SK-N-SH (cell line): Measurements from ENCODE around the gene GEMIN7. TPM values are rescaled to one million over a fixed set of nuclear protein-coding genes. Genes with fewer than 3 reads are reported as not detected.

ENCODE experiments used
- CTCF ChIA-PET: fragments of 300-600, 350-600 bp; formaldehyde crosslinking; extraction: SDS; loops from one replicate; lab custom pipeline; 2021; lab: Yijun Ruan, JAX
- POLR2A ChIA-PET: fragments of 350-600 bp; sonication (Branson Sonifier 250); formaldehyde crosslinking; extraction: SDS; loops from one replicate; lab custom pipeline; 2020; ENCODE audit warnings: antibody characterized with exemption, inconsistent platforms; lab: Yijun Ruan, JAX
- DNase-seq: peaks from one replicate; pipeline ENCODE4 v3.0.0; 2012
- H2AFZ ChIP-seq: fragments of 200-600 bp; sonication (generic); 2 replicates; pipeline ENCODE4 v1.8.1; 2016; ENCODE audit warnings: antibody characterized with exemption, mild to moderate bottlenecking, low read depth
- H3F3A ChIP-seq: fragments of 200-600 bp; sonication (generic); replicated peaks from 2 replicates; pipeline ENCODE3; 2016; ENCODE audit warnings: antibody characterized with exemption, mild to moderate bottlenecking; ENCODE audit not compliant: insufficient read depth
- H3K27ac ChIP-seq, 2 experiments: fragments of 200-500 bp in 1 of 2; fragments of 200-600 bp in 1 of 2; sonication (Bioruptor generic) in 1 of 2; sonication (generic), shearing (Covaris generic) in 1 of 2; 2 replicates each; pipeline versions ENCODE4 v1.5.1 to v1.6.1; 2014 to 2016; ENCODE audit warnings: low read depth in 2 of 2, inconsistent platforms in 1 of 2, low read length in 1 of 2, mild to moderate bottlenecking in 1 of 2, mixed read lengths in 1 of 2
- H3K27me3 ChIP-seq: fragments of 200-600 bp; sonication (generic), shearing (Covaris generic); 2 replicates; pipeline ENCODE4 v1.6.1; 2016; ENCODE audit warnings: mixed run types; ENCODE audit not compliant: insufficient read depth
- H3K36me3 ChIP-seq, 2 experiments: fragments of 200-500 bp in 1 of 2; fragments of 200-600 bp in 1 of 2; sonication (Bioruptor generic) in 1 of 2; sonication (generic) in 1 of 2; replicated peaks in 1 of 2; 2 replicates each; pipeline versions ENCODE3 to v1.5.1; 2014 to 2016; ENCODE audit warnings: low read length in 1 of 2, mild to moderate bottlenecking in 1 of 2; ENCODE audit not compliant: insufficient read depth in 2 of 2, control insufficient read depth in 1 of 2
- H3K4me1 ChIP-seq, 2 experiments: fragments of 200-500 bp in 1 of 2; fragments of 200-600 bp in 1 of 2; sonication (Bioruptor generic) in 1 of 2; sonication (generic), shearing (Covaris generic) in 1 of 2; 2 replicates each; pipeline versions ENCODE4 v1.5.1 to v1.6.1; 2014 to 2016; ENCODE audit warnings: low read depth in 1 of 2, low read length in 1 of 2, mixed run types in 1 of 2; ENCODE audit not compliant: insufficient read depth in 2 of 2, control insufficient read depth in 1 of 2
- H3K4me2 ChIP-seq: fragments of 200-600 bp; sonication (generic), shearing (Covaris generic); 2 replicates; pipeline ENCODE4 v1.6.1; 2017; ENCODE audit warnings: mixed run types
- H3K4me3 ChIP-seq, 2 experiments: fragments of 200-500 bp in 1 of 2; fragments of 200-600 bp in 1 of 2; sonication (Bioruptor generic) in 1 of 2; sonication (generic), shearing (Covaris generic) in 1 of 2; 2 replicates each; pipeline versions ENCODE4 v1.5.1 to v1.8.1; 2014 to 2016; ENCODE audit warnings: low read depth in 2 of 2, inconsistent platforms in 1 of 2, low read length in 1 of 2, mild to moderate bottlenecking in 1 of 2, mixed read lengths in 1 of 2, moderate library complexity in 1 of 2
- H3K79me2 ChIP-seq: fragments of 200-600 bp; sonication (generic); 2 replicates; pipeline ENCODE4 v1.8.1; 2017; ENCODE audit warnings: mild to moderate bottlenecking; ENCODE audit not compliant: insufficient read depth
- H3K9ac ChIP-seq: fragments of 200-600 bp; sonication (generic); 2 replicates; pipeline ENCODE4 v1.6.1; 2017; ENCODE audit warnings: mixed run types
- H3K9me2 ChIP-seq: fragments of 200-600 bp; sonication (generic); 2 replicates; pipeline ENCODE4 v1.6.1; 2017; ENCODE audit warnings: mixed run types
- H3K9me3 ChIP-seq: fragments of 200-600 bp; sonication (generic); 2 replicates; pipeline ENCODE4 v1.6.1; 2017; ENCODE audit warnings: mixed run types, mild to moderate bottlenecking, moderate library complexity
- H4K20me1 ChIP-seq: fragments of 200-600 bp; sonication (generic); 2 replicates; pipeline ENCODE4 v1.6.1; 2017; ENCODE audit warnings: mild to moderate bottlenecking, mixed run types; ENCODE audit not compliant: insufficient read depth
- EP300 ChIP-seq, 2 experiments: IDR thresholded peaks; 2 replicates each; pipeline versions ENCODE4 v1.4.0 to v1.6.1; 2012; ENCODE audit warnings: borderline replicate concordance in 1 of 2, low read depth in 1 of 2, low read length in 1 of 2
- FOSL2 ChIP-seq: IDR thresholded peaks from 2 replicates; pipeline ENCODE4 v1.4.0; 2012; ENCODE audit warnings: low read depth, mild to moderate bottlenecking, moderate library complexity, borderline replicate concordance
- GABPA ChIP-seq: IDR thresholded peaks from 2 replicates; pipeline ENCODE4 v1.4.0; 2012; ENCODE audit warnings: low read depth, mild to moderate bottlenecking
- GATA2 ChIP-seq: sonication (generic); formaldehyde crosslinking; IDR thresholded peaks from 2 replicates; pipeline ENCODE4 v1.5.0; 2020; ENCODE audit warnings: mild to moderate bottlenecking, missing genetic modification reagents
- MXI1 ChIP-seq: IDR thresholded peaks from 2 replicates; pipeline ENCODE4 v1.6.1; 2012; ENCODE audit warnings: mild to moderate bottlenecking, low read depth, low read length, improper control_type of control experiment
- NRF1 ChIP-seq: IDR thresholded peaks from 2 replicates; pipeline ENCODE4 v1.6.1; 2012; ENCODE audit warnings: low read depth, mild to moderate bottlenecking, low read length
- RFX5 ChIP-seq: IDR thresholded peaks from 2 replicates; pipeline ENCODE4 v1.6.1; 2012; ENCODE audit warnings: mild to moderate bottlenecking, improper control_type of control experiment, low read length
- SIN3A ChIP-seq: IDR thresholded peaks from 2 replicates; pipeline ENCODE4 v1.6.1; 2012; ENCODE audit warnings: low read depth, mild to moderate bottlenecking, low read length, moderate library complexity, borderline replicate concordance
- TAF1 ChIP-seq: IDR thresholded peaks from 2 replicates; pipeline ENCODE4 v1.6.1; 2012; ENCODE audit warnings: low read depth, mild to moderate bottlenecking, low read length, moderate library complexity, borderline replicate concordance
- TEAD4 ChIP-seq: IDR thresholded peaks from 2 replicates; pipeline ENCODE4 v1.4.0; 2012; ENCODE audit warnings: mild to moderate bottlenecking, borderline replicate concordance; ENCODE audit not compliant: insufficient read depth
- WGBS: methylation state at CpG from one replicate; pipeline ENCODE4 v1.1.6; 2017; ENCODE audit warnings: low lambda C conversion rate; 5-methylcytosine and 5-hydroxymethylcytosine counted together
- polyA plus RNA-seq, 3 experiments: library from polyadenylated mRNA; depleted of rRNA; stranded (reverse); fragments of >200 nt; gene quantifications; 2 replicates each; pipeline ENCODE4 v1.2.3, GENCODE V29; 2012
- TF ChIP-seq, protein P1 (sequence below): fragments of 150-350 bp; IDR thresholded peaks from 2 replicates; pipeline ENCODE4 v1.6.1; 2016; ENCODE audit warnings: mild to moderate bottlenecking, low read depth, low read length
- TF ChIP-seq, protein P2 (sequence below): IDR thresholded peaks from 2 replicates; pipeline ENCODE4 v1.4.0; 2012; ENCODE audit warnings: low read depth
- TF ChIP-seq, protein P3 (sequence below): IDR thresholded peaks from 2 replicates; pipeline ENCODE4 v1.6.1; 2012; ENCODE audit warnings: mild to moderate bottlenecking, low read depth, low read length, moderate library complexity
- TF ChIP-seq, protein P4 (sequence below): fragments of 150-350 bp; IDR thresholded peaks from 2 replicates; pipeline ENCODE4 v1.6.1; 2017; ENCODE audit warnings: antibody characterized with exemption, low read length, low read depth, borderline replicate concordance
- TF ChIP-seq, protein P5 (sequence below): IDR thresholded peaks from 2 replicates; pipeline ENCODE4; 2012

The GEMIN7 gene
- polyA plus RNA-seq, 1 of the 3 experiments (the other 2 are of a cell fraction): 28.7 TPM

DNA sequence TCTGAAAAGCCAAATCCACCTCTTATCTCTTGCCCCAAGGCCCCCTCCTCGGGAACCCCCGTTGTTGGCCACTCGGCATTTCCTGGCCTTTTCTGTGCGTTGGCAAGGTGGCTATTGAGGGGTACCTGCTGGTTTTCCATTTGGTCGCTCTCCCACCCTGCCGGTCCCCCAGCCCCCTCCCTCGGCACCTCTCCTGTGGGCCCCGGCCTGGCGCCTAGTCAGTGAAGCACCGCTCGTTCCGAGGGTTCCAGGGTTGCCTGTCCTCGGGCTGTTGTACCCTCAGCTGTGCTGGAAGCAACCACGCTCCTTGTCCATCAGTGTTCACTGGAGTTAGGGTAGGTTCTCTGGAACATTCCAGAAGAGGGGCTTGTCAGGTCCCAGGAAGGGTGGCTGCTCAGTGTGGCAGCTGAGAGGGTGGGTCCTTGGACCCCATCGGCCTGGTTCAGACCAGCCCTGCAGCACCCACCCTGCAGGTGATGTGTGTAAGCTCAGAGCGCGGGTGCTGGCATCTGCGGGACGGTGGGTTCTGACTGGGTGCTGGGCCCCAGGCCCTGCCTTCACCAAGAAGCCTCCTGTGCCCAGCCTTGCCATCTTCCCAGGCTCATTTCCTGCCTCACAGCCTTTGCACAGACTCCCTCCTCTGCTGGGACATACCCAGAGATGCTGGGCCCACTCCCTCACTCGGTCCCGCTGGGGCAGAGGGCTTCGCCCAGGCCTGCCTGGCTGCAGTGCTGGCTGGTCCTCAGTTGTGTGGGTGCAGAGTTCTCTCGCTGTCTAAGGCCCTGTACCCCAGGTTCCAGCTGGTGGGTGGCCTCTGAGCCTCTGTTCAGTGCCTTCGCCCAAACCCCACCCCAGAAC lies 60.5 kb downstream of the GEMIN7 start:
- Histone ChIP-seq H3K79me2 (peaks cover 31% of the 10 kb centered on the region; the same call in 1 of the 2 replicates), H3K4me1 (peaks cover 0 to 23% of the 10 kb centered on the region in 2 experiments; a peak in 1 of 4 replicates), H3K27ac (no peak overlapping the region), H3K4me3 (no peak overlapping the region), H2AFZ (no peak overlapping the region), H4K20me1 (0 out of 2 replicates have a peak, but pooled peaks cover 9% of the 10 kb centered on the region), H3K9ac (no peak overlapping the region), H3K4me2 (no peak overlapping the region), H3K27me3 (no peaks in the 10 kb centered on the region), H3K36me3 (peaks cover 0 to 26% of the 10 kb centered on the region in 2 experiments), H3K9me2 (no peaks in the 10 kb centered on the region), H3F3A (no peaks in the 10 kb centered on the region), H3K9me3 (no peaks in the 10 kb centered on the region)
- TF ChIP-seq, protein P1, sequence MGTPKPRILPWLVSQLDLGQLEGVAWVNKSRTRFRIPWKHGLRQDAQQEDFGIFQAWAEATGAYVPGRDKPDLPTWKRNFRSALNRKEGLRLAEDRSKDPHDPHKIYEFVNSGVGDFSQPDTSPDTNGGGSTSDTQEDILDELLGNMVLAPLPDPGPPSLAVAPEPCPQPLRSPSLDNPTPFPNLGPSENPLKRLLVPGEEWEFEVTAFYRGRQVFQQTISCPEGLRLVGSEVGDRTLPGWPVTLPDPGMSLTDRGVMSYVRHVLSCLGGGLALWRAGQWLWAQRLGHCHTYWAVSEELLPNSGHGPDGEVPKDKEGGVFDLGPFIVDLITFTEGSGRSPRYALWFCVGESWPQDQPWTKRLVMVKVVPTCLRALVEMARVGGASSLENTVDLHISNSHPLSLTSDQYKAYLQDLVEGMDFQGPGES: no peak
- TF ChIP-seq TAF1 (no peak), GABPA (no peak), RFX5 (no peak), MXI1 (no peak), NRF1 (no peak), FOSL2 (no peak), GATA2 (no peak), TEAD4 (no peak), SIN3A (no peak), EP300 (IDR thresholded peaks at IDR 0.05; ENCODE audit: borderline replicate concordance in 1 of 2, low read depth in 1 of 2, low read length in 1 of 2) (no peak)
- TF ChIP-seq, protein P2, sequence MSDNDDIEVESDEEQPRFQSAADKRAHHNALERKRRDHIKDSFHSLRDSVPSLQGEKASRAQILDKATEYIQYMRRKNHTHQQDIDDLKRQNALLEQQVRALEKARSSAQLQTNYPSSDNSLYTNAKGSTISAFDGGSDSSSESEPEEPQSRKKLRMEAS: no peak
- TF ChIP-seq, protein P3, sequence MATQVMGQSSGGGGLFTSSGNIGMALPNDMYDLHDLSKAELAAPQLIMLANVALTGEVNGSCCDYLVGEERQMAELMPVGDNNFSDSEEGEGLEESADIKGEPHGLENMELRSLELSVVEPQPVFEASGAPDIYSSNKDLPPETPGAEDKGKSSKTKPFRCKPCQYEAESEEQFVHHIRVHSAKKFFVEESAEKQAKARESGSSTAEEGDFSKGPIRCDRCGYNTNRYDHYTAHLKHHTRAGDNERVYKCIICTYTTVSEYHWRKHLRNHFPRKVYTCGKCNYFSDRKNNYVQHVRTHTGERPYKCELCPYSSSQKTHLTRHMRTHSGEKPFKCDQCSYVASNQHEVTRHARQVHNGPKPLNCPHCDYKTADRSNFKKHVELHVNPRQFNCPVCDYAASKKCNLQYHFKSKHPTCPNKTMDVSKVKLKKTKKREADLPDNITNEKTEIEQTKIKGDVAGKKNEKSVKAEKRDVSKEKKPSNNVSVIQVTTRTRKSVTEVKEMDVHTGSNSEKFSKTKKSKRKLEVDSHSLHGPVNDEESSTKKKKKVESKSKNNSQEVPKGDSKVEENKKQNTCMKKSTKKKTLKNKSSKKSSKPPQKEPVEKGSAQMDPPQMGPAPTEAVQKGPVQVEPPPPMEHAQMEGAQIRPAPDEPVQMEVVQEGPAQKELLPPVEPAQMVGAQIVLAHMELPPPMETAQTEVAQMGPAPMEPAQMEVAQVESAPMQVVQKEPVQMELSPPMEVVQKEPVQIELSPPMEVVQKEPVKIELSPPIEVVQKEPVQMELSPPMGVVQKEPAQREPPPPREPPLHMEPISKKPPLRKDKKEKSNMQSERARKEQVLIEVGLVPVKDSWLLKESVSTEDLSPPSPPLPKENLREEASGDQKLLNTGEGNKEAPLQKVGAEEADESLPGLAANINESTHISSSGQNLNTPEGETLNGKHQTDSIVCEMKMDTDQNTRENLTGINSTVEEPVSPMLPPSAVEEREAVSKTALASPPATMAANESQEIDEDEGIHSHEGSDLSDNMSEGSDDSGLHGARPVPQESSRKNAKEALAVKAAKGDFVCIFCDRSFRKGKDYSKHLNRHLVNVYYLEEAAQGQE: no peak
- TF ChIP-seq, protein P4, sequence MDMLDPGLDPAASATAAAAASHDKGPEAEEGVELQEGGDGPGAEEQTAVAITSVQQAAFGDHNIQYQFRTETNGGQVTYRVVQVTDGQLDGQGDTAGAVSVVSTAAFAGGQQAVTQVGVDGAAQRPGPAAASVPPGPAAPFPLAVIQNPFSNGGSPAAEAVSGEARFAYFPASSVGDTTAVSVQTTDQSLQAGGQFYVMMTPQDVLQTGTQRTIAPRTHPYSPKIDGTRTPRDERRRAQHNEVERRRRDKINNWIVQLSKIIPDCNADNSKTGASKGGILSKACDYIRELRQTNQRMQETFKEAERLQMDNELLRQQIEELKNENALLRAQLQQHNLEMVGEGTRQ: no peak
- TF ChIP-seq, protein P5, sequence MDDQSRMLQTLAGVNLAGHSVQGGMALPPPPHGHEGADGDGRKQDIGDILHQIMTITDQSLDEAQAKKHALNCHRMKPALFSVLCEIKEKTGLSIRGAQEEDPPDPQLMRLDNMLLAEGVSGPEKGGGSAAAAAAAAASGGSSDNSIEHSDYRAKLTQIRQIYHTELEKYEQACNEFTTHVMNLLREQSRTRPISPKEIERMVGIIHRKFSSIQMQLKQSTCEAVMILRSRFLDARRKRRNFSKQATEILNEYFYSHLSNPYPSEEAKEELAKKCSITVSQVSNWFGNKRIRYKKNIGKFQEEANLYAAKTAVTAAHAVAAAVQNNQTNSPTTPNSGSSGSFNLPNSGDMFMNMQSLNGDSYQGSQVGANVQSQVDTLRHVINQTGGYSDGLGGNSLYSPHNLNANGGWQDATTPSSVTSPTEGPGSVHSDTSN: no peak
- 94% methylated on average over 16 of the region's 24 CpGs for WGBS
- DNase-seq: no peak
- POLR2A ChIA-PET: no interaction called here
- CTCF ChIA-PET: interaction anchor here (1.0 to 1.8 kb wide), 2 partner anchors 9 to 13 kb away, joined by 3 to 7 read pairs; no protein-coding TSS in a partner anchor
